Keratinocyte (primary cell): ENCODE data around the gene R3HDM4. TPM values are rescaled to one million over a fixed set of nuclear protein-coding genes. Genes with fewer than 3 reads are reported as not detected.
A peak's percentile ranks its signal among the peaks of the same experiment; 100 is the strongest.

Source experiments
- DNase-seq: peaks from one replicate; pipeline ENCODE4 v3.0.0-alpha.2; 2011; ENCODE audit warnings: low read depth, missing footprints, low spot score
- FAIRE-seq: peaks from 2 replicates; lab custom pipeline; 2011; peaks lifted over from hg19 to GRCh38; lab: Jason Lieb, UNC
- H2AFZ ChIP-seq: 2 replicates; pipeline ENCODE4 v1.6.0; 2012; ENCODE audit warnings: low read length, control low read depth, inconsistent platforms; ENCODE audit not compliant: control insufficient read depth
- H3K27ac ChIP-seq: 2 replicates; pipeline ENCODE4 v1.5.1; 2011; ENCODE audit warnings: low read length; ENCODE audit not compliant: control insufficient read depth, insufficient read depth
- H3K27me3 ChIP-seq: 3 replicates; pipeline ENCODE4 v1.6.0; 2011; ENCODE audit warnings: low read length; ENCODE audit not compliant: control insufficient read depth, insufficient read depth; ENCODE audit errors: extremely low read depth
- H3K36me3 ChIP-seq, 2 experiments: 2 replicates in 1 of 2; 3 replicates in 1 of 2; pipeline ENCODE4 v1.5.1; 2011; ENCODE audit warnings: low read length in 2 of 2, mild to moderate bottlenecking in 1 of 2; ENCODE audit not compliant: control insufficient read depth in 2 of 2, insufficient read depth in 2 of 2; ENCODE audit errors: extremely low read depth in 1 of 2
- H3K4me1 ChIP-seq: 3 replicates; pipeline ENCODE4 v1.5.1; 2011; ENCODE audit warnings: low read length; ENCODE audit not compliant: control insufficient read depth, insufficient read depth; ENCODE audit errors: extremely low read depth
- H3K4me2 ChIP-seq: 3 replicates; pipeline ENCODE4 v1.6.0; 2011; ENCODE audit warnings: low read depth, low read length; ENCODE audit not compliant: control insufficient read depth, insufficient read depth; ENCODE audit errors: extremely low read depth
- H3K4me3 ChIP-seq, 3 experiments: fragments of 200-600 bp in 1 of 3; sonication (generic) in 1 of 3; 2 replicates in 2 of 3; 3 replicates in 1 of 3; pipeline ENCODE4 v1.5.1; 2011 to 2016; ENCODE audit warnings: low read length in 3 of 3, mild to moderate bottlenecking in 3 of 3, control low read depth in 2 of 3, inconsistent platforms in 1 of 3, low read depth in 1 of 3, mixed read lengths in 1 of 3, mixed run types in 1 of 3, moderate library complexity in 1 of 3; ENCODE audit not compliant: control insufficient read depth in 2 of 3, insufficient read depth in 2 of 3; ENCODE audit errors: extremely low read depth in 1 of 3
- H3K79me2 ChIP-seq: 2 replicates; pipeline ENCODE4 v1.6.0; 2012; ENCODE audit warnings: low read length; ENCODE audit not compliant: control insufficient read depth, insufficient read depth
- H3K9ac ChIP-seq: 3 replicates; pipeline ENCODE4 v1.6.0; 2011; ENCODE audit warnings: low read length; ENCODE audit not compliant: control insufficient read depth, insufficient read depth; ENCODE audit errors: extremely low read depth
- H3K9me1 ChIP-seq: 3 replicates; pipeline ENCODE4 v1.6.0; 2011; ENCODE audit warnings: low read length; ENCODE audit not compliant: control insufficient read depth, insufficient read depth; ENCODE audit errors: extremely low read depth
- H3K9me3 ChIP-seq: 2 replicates; pipeline ENCODE4 v1.5.1; 2012; ENCODE audit warnings: low read depth, low read length; ENCODE audit not compliant: control insufficient read depth
- H4K20me1 ChIP-seq: 3 replicates; pipeline ENCODE4 v1.6.0; 2011; ENCODE audit warnings: low read length; ENCODE audit not compliant: control insufficient read depth, insufficient read depth; ENCODE audit errors: extremely low read depth
- EZH2 ChIP-seq: IDR thresholded peaks from one replicate; pipeline ENCODE4 v1.6.1; 2012; ENCODE audit warnings: inconsistent platforms, mild to moderate bottlenecking, low read length, moderate library complexity
- dilution Hi-C: fragments of 300-500 bp; cut with MboI; formaldehyde crosslinking; loops from one replicate; pipeline ENCODE4 v1.7.0; 2020; ENCODE audit warnings: low sequenced_read_pairs; ENCODE audit not compliant: extremely low pct_ligation_motif_present
- polyA plus RNA-seq, 5 experiments: library from polyadenylated mRNA; depleted of rRNA in 3 of 5; stranded (reverse) in 3 of 5; stranded (forward) in 1 of 5; unstranded in 1 of 5; fragments of >200 nt; gene quantifications; 1 replicate in 1 of 5; 2 replicates in 3 of 5; 3 replicates in 1 of 5; pipeline versions ENCODE4 v1.2.1 to v1.2.3, GENCODE V29; 2011 to 2012; ENCODE audit warnings: missing spikeins in 2 of 5, low read depth in 1 of 5, low replicate concordance in 1 of 5
- TF ChIP-seq, protein P1 (sequence below), 3 experiments: IDR thresholded peaks in 1 of 3; conservative IDR thresholded peaks in 1 of 3; optimal IDR thresholded peaks in 1 of 3; 2 replicates in 2 of 3; 3 replicates in 1 of 3; pipeline versions ENCODE3 to v1.5.1; 2011; ENCODE audit warnings: low read length in 3 of 3, mild to moderate bottlenecking in 3 of 3, moderate library complexity in 2 of 3, control low read depth in 1 of 3, inconsistent platforms in 1 of 3; ENCODE audit not compliant: insufficient read depth in 2 of 3; ENCODE audit errors: extremely low read depth in 1 of 3

R3HDM4 gene
- polyA plus RNA-seq, 1 donor (not counting 4 experiments of a cell fraction or from before 2014, with no cell fraction given), result 33.5 TPM

GRCh38 chr19:862581-863314 lies 50.3 kb downstream of the R3HDM4 start:
- Histone ChIP-seq H3K9me3 (no peaks in the 10 kb centered on the region), H3K4me2 (peak overlapping the region; percentile 32), H3K79me2 (no peaks in the 10 kb centered on the region), H3K36me3 (peaks cover 0 to 2% of the 10 kb centered on the region in 2 experiments), H2AFZ (no peak overlapping the region), H3K27me3 (peaks cover 12% of the 10 kb centered on the region), H3K9ac (no peak overlapping the region), H3K4me1 (peaks cover 3% of the 10 kb centered on the region), H3K9me1 (no peaks in the 10 kb centered on the region), H3K27ac (no peak overlapping the region), H3K4me3 (no peak overlapping the region), H4K20me1 (no peaks in the 10 kb centered on the region)
- dilution Hi-C loops, result no loop called here
- FAIRE-seq, result peak; percentile 55
- no peak for DNase-seq
- TF ChIP-seq, protein P1, sequence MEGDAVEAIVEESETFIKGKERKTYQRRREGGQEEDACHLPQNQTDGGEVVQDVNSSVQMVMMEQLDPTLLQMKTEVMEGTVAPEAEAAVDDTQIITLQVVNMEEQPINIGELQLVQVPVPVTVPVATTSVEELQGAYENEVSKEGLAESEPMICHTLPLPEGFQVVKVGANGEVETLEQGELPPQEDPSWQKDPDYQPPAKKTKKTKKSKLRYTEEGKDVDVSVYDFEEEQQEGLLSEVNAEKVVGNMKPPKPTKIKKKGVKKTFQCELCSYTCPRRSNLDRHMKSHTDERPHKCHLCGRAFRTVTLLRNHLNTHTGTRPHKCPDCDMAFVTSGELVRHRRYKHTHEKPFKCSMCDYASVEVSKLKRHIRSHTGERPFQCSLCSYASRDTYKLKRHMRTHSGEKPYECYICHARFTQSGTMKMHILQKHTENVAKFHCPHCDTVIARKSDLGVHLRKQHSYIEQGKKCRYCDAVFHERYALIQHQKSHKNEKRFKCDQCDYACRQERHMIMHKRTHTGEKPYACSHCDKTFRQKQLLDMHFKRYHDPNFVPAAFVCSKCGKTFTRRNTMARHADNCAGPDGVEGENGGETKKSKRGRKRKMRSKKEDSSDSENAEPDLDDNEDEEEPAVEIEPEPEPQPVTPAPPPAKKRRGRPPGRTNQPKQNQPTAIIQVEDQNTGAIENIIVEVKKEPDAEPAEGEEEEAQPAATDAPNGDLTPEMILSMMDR (optimal IDR thresholded peaks at IDR 0.05 in 1 of 3, IDR thresholded peaks at IDR 0.05 in 1 of 3, conservative IDR thresholded peaks at IDR 0.05 in 1 of 3; ENCODE audit: extremely low read depth in 1 of 3, insufficient read depth in 2 of 3, low read length in 3 of 3), result no peak
- no peak for TF ChIP-seq EZH2

GRCh38 chr19:861756-862580 lies 51.1 kb downstream of the R3HDM4 start:
- H2AFZ ChIP-seq, result no peak overlapping the region
- dilution Hi-C loops, result no loop called here
- no peak overlapping the region for H3K27ac ChIP-seq
- no peak for TF ChIP-seq EZH2
- TF ChIP-seq, protein P1 (optimal IDR thresholded peaks at IDR 0.05 in 1 of 3, IDR thresholded peaks at IDR 0.05 in 1 of 3, conservative IDR thresholded peaks at IDR 0.05 in 1 of 3; ENCODE audit: extremely low read depth in 1 of 3, insufficient read depth in 2 of 3, low read length in 3 of 3), result peak in 2 of 3 experiments; percentile 37 to 50
- no peak for FAIRE-seq
- H3K4me1 ChIP-seq, result peaks cover 3% of the 10 kb centered on the region
- H3K4me3 ChIP-seq, result no peak overlapping the region
- H3K9me1 ChIP-seq, result no peaks in the 10 kb centered on the region
- no peaks in the 10 kb centered on the region for H3K9me3 ChIP-seq
- no peak overlapping the region for H3K9ac ChIP-seq
- no peaks in the 10 kb centered on the region for H4K20me1 ChIP-seq
- peak overlapping the region; percentile 37 for H3K4me2 ChIP-seq
- H3K36me3 ChIP-seq, result no peaks in the 10 kb centered on the region
- H3K27me3 ChIP-seq, result peaks cover 12% of the 10 kb centered on the region
- H3K79me2 ChIP-seq, result no peaks in the 10 kb centered on the region
- DNase-seq, result no peak
